Fibroblast of skin of back (primary cell): ENCODE data around the gene PLEK2.
"Not testable (repeated sequence)": the region's sequence is repeated elsewhere in the genome, so short reads cannot be mapped to it uniquely, and the experiment has no call there.

Source experiments
- DNase-seq: peaks from one replicate; pipeline ENCODE4 v3.0.0-alpha.2; 2013

PLEK2 gene

DNA sequence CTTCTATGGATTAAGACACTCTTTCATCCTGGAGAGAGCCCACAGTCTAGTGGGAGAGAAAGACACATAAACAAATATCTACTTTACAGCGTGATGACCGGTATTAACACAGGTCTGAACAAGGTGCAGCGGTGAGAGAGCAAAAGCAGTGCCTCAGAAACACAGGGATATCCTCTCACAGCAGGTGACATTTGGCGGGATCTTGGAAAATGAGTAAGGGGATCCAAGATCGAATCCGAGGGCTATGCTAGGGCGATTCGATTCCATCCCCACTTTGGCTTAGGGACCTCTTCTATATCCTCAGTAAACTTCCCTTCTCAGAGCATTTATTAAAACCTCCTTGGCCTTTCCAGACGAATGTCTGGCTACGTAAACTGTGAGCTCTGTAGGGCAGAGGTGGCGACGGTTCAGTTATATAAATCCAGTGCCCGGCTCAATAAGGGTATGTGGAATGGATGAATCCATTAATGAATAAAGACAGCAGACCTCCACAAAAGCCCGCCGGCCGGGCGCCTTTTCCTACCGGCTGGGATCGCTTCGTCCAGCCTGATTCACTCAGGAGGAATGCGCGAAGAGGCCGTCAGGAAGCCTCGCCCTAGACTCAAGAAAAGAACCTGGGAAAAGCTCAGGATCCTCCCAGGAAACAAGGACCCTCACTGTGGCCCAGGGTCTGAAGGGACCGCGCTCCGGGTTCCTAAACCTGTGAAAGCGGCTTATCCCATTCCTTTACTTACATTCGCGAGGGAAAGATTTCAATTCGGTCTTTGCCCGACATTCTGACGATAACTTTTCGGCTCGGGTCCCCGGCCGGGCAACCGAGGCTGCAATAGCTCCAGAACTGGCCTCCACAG lies 52.8 kb downstream of the PLEK2 start:
- peak; percentile 66 for DNase-seq

DNA sequence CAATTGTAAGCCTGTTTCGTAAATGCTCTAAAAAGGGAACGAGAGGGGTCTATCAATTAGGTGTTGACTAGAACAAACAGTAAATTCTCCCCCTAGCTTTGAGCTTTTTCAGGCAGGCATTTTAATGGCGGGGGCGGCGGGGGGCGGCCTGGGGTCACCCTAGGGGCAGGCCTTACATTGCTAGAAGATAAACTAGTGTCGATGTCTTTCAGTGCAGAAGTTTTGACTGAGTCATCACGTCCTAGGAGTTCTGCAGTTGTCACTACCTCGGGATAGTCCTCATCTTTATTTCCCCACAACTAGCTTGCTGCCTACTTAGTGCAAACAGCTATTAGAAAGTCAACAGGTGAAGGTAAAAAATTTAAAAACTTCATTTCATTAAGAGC lies 54.0 kb downstream of the PLEK2 start:
- no peak for DNase-seq

DNA sequence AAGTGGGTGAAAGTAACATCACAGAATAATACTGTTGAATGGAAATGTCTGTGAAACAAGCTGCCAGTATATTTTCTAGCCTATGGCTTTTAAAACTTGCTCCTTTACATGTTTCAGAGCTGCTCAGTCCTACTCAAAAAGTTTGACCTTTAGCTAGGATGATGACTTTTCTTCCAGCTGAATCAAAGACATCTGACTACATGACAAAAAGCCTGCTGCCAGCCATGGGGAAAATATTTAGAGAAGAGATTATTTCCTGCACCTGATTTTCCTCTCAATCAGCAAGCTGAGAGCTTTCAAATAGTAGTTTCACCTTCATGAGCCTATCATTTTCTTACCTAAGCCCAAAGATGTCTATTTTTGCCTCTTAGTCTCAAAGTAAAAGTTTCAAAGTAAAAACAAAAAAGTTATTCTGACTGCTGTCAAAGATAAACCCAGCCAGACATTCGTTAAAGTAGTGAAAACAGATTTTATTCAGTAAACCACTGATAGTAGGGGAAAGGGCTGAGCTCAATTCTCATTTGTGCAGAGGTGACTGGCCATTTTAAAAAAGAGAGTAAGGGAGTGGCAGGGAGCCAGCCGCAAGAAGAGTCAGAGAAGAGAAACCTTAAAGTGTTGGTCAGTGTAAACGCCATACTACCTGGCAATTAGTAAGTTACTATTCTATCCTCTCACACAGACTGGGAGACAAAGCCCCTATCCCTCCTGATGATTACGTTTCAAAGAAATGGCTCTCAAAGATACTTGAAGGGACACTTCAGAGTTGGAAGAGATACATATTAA lies 54.6 kb downstream of the PLEK2 start:
- no peak for DNase-seq

DNA sequence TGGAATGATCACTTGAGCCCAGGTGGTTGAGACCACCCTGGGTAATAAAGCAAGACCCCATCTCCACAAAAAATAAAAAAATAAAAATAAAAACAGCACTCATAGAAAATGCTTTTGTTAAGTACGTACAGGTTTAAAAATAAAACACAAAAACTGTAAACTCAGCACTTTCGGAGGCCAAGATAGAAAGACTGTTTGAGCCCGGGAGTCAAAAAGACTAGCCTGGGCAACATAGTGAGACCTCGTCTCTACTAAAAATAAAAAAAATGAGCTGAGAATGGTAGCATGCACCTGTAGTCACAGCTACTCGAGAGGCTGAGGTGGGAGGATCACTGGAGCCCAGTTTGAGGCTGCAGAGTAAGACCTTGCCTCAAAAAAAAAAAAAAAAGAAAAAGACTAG lies 59.9 kb downstream of the PLEK2 start:
- no peak for DNase-seq

DNA sequence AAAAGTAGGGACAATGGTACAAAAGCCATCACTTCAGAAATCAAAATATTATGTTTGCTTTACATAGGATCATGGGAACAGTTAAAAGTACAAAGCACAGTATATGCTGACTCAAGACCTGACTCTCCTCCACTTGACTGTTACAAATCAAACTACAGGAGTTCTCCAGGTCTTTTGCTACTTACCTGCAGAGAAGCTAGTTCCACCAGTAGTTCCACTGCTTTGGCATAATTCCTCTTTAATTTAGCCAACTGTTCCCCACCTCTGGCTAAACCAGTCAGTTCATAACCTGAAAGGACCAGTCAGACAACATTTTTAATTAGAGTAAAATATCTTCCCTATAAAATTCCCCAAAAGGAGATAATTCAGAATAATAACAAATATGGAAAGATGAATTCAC lies 66.4 kb downstream of the PLEK2 start:
- DNase-seq: no peak

DNA sequence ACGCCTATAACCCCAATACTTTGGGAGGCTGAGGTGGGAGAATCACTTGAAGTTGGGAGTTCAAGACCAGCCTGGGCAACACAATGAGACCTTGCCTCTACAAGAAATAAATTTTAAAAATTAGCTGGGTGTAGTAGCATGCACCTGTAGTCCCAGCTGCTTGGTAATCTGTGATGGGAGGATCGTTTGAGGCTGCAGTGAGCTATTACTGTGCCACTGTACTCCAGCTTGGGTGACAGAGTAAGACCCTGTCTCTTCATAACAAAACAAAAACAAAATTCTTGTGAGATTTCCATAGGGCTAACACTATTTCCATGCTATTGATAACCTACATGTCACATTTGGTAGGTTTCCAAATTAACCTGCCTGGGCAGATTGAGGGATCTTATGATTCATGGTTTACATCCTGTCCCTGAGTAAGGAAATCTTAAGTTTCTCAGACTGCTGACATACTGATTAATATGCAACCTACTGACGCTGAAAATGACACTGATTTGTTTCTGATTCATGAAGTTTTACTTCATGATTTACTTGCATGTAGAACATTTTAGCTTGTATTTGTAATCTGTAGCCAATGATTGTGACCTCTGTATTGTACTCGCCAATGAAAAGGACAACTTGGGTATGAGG lies 68.2 kb downstream of the PLEK2 start:
- DNase-seq: no peak

DNA sequence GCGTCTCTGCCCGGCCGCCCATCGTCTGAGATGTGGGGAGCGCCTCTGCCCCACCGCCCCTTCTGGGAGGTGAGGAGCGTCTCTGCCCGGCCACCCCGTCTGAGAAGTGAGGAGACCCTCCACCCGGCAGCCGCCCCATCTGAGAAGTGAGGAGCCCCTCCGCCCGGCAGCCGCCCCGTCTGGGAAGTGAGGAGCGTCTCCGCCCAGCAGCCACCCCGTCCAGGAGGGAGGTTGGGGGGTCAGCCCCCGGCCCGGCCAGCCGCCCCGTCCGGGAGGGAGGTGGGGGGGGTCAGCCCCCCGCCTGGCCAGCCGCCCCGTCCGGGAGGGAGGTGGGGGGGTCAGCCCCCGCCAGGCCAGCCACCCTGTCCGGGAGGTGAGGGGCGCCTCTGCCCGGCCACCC lies 70.7 kb downstream of the PLEK2 start:
- not testable (repeated sequence) for DNase-seq
